GM12865 (cell line): ENCODE data around the gene TNRC6C.

Source experiments
- DNase-seq: peaks from one replicate; pipeline ENCODE4 v3.0.0; 2010; ENCODE audit warnings: low read depth
- H3K4me3 ChIP-seq: 2 replicates; pipeline ENCODE4 v1.5.1; 2011; ENCODE audit warnings: mild to moderate bottlenecking, low read depth, low read length, control low read depth
- CTCF ChIP-seq: IDR thresholded peaks from 2 replicates; pipeline ENCODE4 v1.5.1; 2011; ENCODE audit warnings: low read length, control low read depth, low read depth, inconsistent platforms; ENCODE audit not compliant: insufficient read depth; ENCODE audit errors: missing control alignments

TNRC6C gene

DNA sequence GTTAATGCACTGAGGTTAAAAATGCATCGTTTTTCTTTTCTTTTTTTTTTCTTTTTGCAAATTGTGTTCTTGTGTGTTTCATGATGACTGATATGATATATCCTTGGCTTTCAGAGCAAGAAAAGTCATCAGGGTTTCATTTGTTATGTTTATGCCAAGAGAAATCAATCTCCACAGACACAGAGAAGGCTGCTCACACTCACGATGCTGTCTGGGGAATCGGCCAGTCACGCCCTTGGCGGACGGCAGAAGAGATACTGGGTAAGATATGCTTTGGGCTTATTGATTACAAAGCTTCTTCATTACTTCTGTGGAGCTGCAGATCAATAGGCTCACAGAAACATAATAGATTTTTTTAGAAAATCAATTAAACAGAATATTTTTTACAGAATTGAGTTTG, 42.2 kb upstream of the TNRC6C start:
- no peak for TF ChIP-seq CTCF
- no peak for DNase-seq

DNA sequence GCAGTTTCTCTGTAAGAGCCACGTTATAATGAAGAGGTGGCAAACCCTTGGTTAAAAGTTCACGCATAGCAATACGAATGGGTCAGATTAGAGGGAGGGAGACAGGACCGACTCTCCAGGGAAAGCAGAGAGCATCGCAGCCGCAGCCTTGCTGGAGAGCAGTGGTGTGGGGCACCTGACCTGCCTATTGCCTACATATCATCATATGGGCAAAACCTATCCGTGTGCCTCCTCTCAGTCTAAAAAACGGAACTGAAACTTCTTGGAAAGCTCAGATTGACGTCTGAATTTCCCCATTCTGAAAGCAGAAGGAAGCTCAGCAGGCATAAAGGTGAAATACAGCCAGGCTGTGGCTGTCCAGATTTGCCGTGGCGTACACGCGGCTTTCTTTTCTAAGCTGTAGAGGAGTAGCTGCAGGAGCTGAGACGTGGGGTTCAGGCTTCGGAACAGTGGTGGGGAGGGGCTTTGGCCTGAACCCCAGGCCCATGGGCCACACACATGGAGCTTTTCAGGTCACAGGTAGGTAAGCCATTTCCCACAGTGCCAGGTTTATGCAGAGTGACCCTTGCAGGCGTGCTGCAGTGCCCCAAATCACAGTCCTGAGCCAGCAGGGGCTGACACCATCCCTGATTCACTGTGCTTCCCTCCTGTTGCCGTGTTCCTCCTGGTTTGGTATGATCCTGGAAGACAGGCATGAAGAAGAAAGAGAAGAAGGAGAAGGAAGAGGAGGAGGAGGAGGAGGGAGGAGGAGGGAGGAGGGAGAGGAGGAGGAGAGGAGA, 41.6 kb upstream of the TNRC6C start:
- DNase-seq: peak; percentile 28
- TF ChIP-seq CTCF: no peak
- no peak overlapping the region for H3K4me3 ChIP-seq

More for the DNA sequence above, 42.2 kb upstream of the TNRC6C start:
- H3K4me3 ChIP-seq: no peak overlapping the region

- H3K4me3 ChIP-seq: no peak overlapping the region
- no peak for DNase-seq
- TF ChIP-seq CTCF: no peak
These were observed 39.2 kb upstream of the TNRC6C start for GRCh38 chr17:77919276-77919675.

- no peak for DNase-seq
- TF ChIP-seq CTCF: no peak
- no peak overlapping the region for H3K4me3 ChIP-seq
These were observed 35.4 kb upstream of the TNRC6C start for GRCh38 chr17:77923135-77923534.

DNA sequence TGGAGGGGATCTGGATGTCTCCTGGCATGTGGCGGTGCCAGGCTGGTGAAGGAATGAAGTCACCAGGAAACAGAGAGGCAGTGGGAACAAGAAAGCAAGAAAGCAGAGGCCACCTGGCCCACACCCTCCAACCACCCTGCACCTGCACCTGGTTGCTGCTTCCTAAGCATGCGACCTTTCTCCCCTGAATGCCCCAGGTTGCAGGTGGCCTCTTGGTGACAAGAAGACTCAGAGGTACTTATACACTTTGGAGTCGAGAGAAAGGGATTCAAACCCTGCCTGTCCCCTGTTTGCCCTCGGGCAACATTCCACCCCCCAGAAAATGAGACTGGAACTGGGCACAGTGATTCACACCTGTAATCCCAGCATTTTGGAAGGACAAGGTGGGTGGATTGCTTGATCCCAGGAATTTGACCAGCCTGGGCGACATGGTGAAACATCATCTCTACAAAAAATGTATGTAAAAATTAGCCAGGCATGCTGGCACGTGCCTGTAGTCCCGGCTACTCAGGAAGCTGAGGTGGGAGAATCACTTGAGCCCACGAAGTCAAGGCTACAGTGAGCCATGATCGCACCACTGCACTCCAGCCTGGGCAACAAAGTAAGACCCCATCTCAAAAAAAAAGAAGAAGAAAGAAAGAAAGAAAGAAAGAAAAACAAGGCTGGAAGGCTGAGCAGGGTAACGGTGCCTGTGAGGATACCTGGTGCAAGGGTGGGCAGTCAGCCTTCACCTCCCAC, 34.6 kb upstream of the TNRC6C start:
- DNase-seq: no peak
- no peak for TF ChIP-seq CTCF
- H3K4me3 ChIP-seq: no peak overlapping the region

DNA sequence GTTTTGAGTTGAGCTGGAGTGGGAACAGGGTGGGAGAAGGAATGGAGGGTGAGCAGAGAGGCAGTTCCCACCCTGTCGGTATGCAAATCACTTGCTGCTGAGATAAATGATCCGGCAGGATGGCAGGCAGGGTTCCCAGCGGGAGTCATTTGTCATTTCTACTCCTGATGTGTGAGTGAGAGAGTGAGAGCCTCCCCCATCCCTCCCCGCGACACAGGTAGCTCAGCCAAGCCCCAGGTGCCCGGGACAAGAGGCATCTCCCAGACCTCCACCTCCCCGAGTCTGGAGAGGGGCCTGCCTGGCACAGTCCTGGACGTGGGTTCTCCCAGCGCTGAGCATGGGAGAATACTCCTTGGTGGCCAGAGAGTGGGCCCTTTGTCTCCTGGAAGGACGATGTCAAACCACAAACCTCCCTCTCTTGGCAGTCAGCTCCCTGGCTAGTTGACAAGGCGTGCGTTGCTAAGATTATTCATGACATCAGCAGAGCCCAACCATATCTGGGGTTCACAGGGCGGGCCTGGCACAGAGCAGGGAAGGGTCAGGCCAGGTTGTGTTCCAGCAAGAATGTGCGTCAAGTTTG, 33.7 kb upstream of the TNRC6C start:
- no peak for DNase-seq
- TF ChIP-seq CTCF: no peak
- H3K4me3 ChIP-seq: no peak overlapping the region
